Right renal pelvis (tissue), 4 donors: Measurements from ENCODE around the gene KAZALD1. TPM values are rescaled to one million over a fixed set of nuclear protein-coding genes. Genes with fewer than 3 reads are reported as not detected.

Source experiments
- DNase-seq, 4 donors: peaks; one replicate each; pipeline ENCODE4 v3.0.0-alpha.2; 2013; ENCODE audit warnings: low read depth in 4 of 4, low spot score in 3 of 4, missing footprints in 1 of 4
- polyA plus RNA-seq, 4 donors: library from polyadenylated mRNA; unstranded; fragments of 120-200 nt; gene quantifications; one replicate each; pipeline ENCODE4 v1.2.1, GENCODE V29; 2013; ENCODE audit not compliant: insufficient read length in 4 of 4

The KAZALD1 gene
- polyA plus RNA-seq, 4 donors = 9.7 to 13.1 (median 10.9) TPM

DNA sequence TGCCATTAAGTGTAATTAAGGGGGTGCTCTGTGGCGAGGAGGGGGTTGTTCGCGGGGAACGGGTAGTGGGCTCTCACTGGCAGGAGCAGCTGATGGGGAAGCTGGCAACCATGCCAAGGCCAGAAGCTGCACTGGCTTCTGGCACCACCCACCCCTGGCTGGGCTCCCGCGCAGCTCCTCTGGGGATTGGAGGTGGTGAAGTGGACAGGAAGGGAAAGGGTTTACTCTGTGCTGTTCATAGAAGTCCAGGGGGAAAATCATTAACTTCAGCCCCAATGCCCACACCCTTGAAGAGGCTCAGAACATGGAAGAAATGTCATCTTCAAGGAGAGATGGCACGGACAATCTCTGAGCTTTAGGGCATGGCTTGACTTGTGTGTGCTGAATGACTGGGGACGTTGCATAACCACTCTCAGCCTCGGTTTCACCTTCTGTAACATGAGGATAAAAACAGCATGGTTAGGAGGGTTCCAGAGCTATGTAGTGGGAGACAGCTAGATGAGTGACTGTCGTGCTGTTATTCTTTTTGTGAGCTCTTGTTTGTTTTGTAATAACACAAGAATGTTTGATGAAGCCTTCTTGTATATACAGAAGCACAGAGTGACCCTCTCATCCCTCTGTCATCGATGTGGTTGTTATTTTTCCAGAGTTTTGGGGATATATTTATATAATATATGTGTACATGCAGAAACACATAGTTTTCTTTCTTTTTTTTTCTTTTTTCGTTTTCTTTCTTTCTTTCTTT, 29.9 kb downstream of the KAZALD1 start:
- no peak for DNase-seq

DNA sequence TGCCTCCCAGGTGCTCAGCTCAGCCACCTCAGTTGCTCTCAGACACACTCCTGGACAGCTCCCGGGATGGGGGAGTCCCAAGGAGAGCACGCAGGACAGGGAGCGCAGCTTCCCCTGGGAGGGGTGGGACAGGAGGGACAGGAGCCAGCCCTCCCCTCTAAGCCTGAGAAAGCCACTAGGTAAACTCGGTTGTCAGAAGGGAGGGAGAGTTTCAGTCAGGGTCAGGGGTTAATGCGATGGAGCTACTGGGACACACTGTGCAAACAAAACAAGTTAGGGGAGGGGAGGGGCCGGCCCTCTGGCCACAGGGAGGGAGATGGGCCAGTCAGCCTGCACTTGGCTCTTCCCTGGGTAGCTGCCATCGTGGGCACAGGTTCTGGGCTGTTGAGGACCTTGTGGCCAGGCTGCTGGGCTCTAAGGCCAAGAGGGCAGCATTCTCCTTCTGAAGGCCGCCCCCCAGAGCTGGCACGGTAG, 31.1 kb downstream of the KAZALD1 start:
- no peak for DNase-seq

DNA sequence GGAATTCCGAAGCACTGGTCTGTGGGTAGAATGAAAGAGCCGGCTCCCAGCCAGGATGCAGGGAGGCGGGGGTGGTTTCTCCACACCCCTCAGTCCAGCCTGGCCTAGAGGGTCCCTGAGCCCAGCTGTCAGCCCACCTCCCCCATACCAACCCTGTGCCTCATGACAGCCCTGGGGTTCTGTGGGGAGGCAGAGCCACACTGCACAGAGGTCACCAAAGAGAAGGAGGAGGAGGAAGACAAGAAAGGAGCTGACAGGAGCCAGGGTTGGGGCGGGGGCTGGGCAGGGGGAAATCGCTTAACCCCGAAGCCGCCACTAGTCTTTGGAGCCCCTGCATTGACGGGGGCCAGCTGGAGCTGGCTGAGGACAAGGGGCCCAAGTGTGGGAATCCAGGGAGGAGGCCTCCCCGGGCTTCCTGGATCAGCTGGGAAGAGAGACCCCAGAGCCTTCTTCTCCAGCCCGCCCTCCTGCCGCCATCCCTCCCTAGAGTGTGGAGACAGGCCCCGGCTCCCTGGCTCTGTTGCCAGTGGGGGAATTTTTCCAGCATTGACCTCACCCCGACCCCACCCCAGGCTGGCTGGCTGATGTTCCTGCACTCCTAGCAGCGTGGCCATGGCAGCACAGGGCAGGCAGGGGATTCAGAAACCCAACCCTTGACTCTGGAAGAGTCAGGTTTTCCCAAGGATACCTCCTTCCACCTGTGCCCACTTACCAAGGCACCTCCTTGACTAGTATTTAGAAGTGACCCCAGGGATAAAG, 32.5 kb downstream of the KAZALD1 start:
- DNase-seq = peak in 1 of 4 donors; percentile 18

DNA sequence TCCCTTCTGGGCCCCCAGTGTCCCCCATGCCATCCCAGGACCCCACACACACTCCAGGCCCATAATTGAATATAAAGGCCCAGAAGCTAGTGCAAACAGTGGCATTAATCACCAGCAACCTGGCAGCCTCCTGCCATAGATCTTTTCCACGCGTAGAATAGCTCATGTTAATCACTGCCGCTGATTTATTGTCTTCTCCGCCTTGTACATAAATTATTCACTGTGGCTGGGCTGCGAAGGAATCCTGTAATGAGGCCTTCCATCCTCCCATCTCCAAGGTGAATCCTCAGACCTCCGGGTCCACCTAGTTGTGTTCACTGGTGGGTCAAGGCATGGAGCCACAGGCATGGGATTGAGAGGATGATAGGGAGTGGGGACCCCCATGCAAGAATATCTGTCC, 33.2 kb downstream of the KAZALD1 start:
- no peak for DNase-seq

DNA sequence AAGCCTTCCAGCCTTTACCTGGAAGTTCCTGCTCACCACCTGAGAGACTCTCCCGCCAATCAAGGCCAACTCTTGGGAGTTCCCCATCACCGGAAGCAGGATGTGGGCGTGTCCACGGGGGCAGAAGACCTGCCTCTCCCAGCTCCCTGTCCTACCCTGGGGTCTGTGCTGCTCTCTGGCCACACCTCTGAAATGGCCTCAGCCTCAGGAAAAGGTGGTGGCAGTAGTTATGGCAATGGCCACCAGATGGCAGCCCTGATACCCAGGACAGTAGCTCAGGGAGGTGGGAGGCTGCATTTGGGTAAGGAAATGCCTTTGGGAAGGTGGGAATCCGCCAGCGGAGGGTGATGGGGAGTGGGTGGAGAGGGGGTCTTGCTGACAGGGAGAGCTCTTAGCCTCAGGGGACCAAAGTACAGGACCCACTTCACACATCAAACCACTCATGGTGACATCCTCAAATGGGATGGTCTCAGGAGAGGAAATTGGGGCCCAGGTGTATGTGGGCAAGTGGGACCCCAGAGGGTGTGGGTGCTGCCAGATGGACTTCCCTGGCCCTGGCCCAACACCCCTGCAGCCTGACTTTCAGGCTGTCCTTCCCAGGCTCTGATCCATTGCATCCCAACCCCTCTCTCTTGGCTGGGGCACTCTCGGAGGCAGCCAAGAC, 33.9 kb downstream of the KAZALD1 start:
- DNase-seq = peak; percentile 39 to 52 (median 43)

DNA sequence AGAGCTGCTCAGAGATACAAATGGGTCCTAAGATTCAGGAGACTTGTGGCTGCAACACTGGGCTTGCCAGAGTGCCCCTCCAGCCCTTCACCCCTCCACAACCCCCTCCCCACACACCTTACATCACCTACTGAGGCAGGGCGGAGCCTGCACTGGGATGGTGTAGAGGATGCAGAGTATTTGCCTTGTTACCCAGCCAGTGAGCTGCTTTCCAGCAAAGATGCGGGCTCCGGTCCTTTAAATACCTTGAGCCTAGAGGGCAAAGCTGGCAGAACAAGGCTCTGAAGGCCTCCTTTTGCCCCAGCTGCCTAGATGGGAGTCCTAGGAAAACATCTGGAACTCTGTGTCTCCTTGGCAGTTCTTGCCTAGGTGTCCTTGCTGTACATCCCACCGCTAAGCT, 34.6 kb downstream of the KAZALD1 start:
- DNase-seq = no peak

DNA sequence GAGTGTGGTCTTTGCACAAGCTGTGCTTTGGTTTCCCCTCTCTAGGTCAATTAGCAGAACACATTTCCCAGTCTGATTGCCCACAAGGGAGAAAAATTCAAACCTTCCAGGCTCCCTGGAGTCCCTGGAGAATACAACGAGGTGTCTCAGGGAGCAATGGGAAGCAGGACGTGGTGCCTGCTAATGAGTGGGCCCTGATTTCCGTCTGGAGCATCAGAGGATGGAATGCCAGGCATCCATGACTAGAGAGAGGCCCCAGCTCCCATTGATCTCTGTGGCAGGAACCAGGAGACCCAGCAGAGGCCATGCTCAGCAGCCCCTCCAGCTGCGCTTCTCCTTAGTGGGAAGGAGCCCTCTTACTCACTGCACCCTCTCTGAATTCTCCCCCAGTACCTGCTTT, 36.1 kb downstream of the KAZALD1 start:
- no peak for DNase-seq

DNA sequence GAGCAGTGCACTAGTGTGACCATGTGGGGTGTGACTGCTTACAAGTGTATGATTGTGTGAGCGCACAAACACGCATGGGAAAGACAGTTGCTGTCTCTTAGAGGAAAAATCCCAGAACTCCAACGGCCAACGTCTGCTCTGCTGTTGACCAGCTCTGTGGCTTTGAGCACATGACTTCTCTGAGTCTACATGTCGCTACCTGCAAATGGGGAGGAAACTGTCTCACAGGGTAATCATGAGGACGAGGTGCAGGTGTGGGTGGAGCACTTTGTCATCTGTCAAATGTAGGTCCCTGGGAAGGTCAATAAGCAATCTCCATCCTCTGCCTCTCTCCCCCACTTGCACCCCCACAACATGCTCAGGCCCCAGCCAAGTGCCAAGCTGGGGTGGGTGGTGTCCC, 38.1 kb downstream of the KAZALD1 start:
- no peak for DNase-seq

DNA sequence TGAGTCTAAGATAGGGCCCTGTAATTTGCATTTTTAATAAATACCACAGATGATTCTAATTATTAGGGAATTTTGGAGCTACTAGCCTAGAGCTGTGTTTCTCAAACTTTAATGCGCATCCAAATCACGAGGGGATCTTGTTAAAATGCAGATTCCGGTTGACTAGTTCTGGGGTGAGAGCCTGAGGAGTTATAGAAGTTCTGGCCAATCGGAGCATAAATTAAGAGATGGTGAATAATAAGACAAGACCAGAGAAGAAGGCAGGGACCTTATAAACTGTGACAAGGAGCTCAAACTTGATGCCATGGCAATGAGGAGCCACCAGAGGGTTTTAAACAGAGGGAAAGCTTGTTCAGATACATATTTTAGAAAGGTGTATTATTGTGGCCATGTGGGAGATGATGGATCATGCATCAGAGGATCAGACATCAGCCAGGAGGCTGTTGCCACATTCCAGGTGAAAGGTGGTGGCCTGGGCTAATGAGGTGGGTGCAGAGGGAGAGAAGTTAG, 39.6 kb downstream of the KAZALD1 start:
- DNase-seq = no peak

DNA sequence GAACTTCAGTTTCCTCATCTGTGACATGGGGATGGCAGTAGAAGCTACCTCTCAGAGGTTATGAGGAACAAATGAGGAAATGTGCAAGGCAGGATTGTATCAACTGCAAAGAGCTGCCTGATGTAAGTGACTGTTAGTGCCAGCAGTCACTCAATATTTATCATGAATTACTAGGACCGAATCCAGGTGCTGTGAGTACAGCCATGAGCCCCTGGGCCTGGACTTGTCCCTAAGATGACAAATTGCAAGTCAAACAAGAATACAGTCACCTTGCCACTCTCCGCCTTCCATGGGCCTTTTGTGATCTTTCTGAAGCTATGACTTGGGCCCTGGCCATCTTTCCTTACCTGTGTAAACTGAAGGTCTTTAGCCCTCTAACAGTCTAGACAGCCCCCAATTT, 41.6 kb downstream of the KAZALD1 start:
- DNase-seq = no peak

DNA sequence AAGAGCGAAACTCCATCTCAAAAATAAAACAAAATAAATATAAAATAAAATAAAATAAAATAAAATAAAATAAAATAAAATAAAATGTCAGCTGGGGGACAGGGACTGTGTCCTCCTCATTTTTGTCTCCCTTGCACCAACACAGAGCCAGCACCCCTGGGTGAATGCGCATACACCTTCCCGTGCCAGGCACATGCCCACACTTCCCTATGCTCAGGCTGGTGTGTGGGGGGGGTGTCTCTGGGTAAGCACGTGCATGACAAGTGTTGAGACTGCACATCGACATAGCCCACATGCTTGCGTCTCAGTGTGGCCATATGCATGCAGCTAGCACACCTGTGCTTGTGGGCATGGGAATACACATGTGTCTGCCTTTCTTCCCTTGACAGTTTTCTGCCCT, 44.6 kb downstream of the KAZALD1 start:
- no peak for DNase-seq

DNA sequence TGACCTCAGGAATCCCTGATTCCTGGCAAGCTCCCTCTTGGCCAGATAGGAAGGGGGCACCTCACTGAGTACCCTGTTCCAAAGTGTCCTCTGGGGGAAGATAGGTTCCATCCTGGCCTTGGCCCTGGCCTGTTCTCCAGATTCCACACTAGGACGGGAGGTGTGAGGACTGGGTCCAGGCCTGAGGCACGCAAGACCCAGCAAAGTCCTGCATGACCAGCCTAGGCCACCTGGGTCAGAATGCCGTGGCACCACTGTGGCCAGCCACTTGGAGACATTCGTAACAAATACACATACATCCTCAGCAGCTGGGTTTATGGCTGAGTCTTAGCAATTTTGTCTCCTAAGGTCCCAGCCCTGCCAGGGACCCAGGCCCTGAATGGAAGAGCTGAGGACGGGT, 46.0 kb downstream of the KAZALD1 start:
- DNase-seq = no peak

DNA sequence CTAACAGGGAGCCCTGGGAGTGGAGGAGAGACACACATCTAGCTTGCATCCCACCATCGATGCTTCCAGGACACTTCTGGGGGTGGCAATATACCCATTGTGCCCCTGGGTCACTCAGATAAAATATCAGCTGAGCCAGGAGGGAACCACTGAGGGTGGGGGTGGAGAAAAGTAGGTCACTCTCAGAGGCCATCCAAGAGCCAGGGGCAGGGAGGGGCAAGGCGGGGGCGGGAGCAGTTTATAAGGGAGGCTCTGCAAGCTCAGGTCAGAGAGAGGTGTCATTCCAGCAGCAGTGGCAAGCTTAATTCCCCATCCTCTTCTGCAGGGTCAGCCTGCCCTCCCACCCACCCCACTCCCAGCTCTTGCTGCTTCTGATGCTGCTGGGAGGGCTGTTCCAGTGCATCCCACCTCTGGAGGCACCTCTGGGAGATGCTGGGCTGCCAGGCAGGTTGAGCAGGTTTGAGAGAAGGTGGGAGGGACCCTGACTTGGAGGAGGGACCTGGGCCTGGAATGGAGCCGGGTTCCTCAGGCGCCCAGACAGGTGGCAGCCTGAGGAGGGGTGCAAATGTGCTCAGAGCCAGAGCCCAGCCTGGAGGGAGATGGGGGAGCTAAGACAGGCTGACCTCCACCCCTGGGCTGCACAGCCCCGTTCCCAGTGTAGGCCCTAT, 49.2 kb downstream of the KAZALD1 start:
- no peak for DNase-seq

DNA sequence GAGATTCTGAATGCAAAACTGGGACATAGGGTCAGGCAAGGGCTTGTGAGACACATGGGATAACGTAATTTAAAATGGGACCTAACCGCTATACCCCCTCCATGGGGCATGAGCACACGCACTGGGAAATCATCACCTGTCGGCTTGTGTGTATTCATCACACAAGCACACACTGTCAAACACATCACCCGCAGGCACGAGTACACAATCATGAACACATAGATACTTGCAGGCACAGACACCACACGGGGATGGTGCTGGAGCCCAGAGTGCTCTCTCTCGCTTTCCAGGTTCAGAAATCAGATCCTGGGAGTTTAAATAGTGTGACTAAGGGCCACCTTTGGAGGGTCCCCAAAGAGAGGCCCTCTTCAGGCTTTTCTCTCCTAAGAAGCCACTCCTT, 49.8 kb downstream of the KAZALD1 start:
- DNase-seq = no peak

DNA sequence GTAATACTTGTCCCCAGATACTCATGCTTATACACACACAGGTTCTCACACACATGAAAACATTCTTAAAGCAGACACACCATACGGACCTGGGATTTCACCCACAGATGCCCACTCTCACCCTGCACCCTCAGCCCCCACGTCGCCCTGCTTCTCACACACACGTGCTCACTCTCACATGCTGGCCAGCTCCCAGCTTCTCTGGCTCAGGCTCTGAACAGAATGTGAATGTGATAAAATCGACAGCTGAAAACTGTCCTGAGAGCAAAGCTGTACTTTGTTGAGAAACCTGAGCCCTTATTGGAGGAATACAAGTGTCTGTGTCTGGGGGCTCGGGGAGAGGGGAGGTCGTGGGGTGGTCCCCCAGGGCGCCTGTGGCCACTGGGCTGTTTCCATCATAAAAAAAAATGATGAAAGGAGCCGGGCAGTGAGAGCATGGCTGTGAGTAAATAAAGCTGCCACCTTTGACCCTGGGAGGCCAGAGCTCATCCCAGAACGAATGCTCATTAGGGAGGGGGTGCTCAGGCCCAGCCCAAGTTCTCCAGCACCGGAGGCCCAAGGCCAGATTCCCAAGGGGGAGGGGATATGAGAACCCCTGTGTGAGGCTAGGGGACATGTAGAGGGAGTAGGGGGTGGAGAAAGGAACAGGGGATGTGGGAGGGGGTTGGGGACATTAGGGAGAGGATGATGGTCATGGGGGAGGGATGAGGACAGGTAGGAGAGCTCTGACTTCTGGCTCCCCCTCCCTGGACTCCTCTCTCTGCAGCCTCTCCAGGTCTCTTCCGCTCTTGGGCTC, 51.2 kb downstream of the KAZALD1 start:
- DNase-seq = no peak

DNA sequence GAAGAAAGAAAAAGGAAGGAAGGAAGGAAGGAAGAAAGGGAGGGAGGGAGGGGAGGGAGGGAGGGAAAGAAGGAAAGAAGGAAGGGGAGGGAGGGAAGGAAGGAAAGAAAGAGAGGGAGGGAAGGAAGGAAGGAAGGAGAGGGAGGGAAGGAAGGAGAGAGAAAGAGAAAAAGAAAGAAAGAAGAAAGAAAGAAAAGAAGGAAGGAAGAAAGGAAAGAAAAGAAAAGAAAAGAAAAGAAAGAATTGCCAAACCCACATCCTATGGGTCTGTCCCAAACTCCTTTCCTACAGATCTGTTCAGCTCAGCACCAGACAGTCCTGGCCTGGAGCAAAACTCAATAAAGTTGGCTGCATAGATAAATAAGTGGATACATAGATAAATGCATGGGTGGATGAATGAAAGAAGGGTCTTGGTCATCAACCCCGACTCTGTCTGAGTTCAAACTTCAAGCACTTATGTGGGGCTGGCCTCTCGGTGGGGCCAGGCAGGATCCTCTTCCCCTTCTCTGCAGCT, 52.2 kb downstream of the KAZALD1 start:
- DNase-seq = no peak

DNA sequence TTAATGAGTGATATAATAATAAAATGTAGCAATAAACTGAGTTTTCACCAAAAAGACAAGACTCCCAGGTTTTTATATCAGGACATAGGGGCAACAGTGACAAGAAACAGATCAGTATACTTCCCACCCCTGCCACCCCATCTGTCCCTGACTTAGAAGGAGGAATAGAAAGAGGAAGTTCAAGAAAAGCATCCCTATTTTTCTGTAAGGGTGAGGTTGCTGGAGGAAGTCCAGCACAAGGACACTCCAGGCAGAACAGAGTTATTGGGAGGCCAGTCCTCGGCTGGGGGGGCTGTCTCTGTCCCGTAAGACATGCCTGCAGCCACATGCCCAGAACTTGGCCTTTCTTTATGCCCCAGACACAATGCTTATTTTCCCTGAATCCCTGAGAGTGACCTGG, 52.9 kb downstream of the KAZALD1 start:
- DNase-seq = no peak
